Astrocyte (in vitro differentiated cells and primary cell): ENCODE measurements around the gene RALGAPB. TPM values are rescaled to one million over a fixed set of nuclear protein-coding genes. Genes with fewer than 3 reads are reported as not detected.
A peak's percentile ranks its signal among the peaks of the same experiment; 100 is the strongest.
"Not testable (repeated sequence)": the region's sequence is repeated elsewhere in the genome, so short reads cannot be mapped to it uniquely, and the experiment has no call there.

Experiments used
- DNase-seq: peaks from one replicate; pipeline ENCODE4 v3.0.0-alpha.2; 2010; ENCODE audit warnings: low read depth
- FAIRE-seq: peaks from 2 replicates; lab custom pipeline; 2011; peaks lifted over from hg19 to GRCh38; lab: Jason Lieb, UNC
- H2AFZ ChIP-seq: 2 replicates; pipeline ENCODE4 v1.6.0; 2012; ENCODE audit warnings: low read depth, low read length, inconsistent platforms
- H3K27ac ChIP-seq: 2 replicates; pipeline ENCODE4 v1.5.1; 2011; ENCODE audit warnings: low read depth, low read length, inconsistent platforms
- H3K27me3 ChIP-seq: 2 replicates; pipeline ENCODE4 v1.6.0; 2011; ENCODE audit warnings: low read length, inconsistent platforms; ENCODE audit not compliant: insufficient read depth
- H3K36me3 ChIP-seq: 2 replicates; pipeline ENCODE4 v1.5.1; 2011; ENCODE audit warnings: low read length, inconsistent platforms; ENCODE audit not compliant: insufficient read depth
- H3K4me1 ChIP-seq: 2 replicates; pipeline ENCODE4 v1.5.1; 2011; ENCODE audit warnings: low read length, inconsistent platforms; ENCODE audit not compliant: insufficient read depth
- H3K4me2 ChIP-seq: 2 replicates; pipeline ENCODE4 v1.6.0; 2012; ENCODE audit warnings: low read length, inconsistent platforms
- H3K4me3 ChIP-seq: 2 replicates; pipeline ENCODE4 v1.5.1; 2011; ENCODE audit warnings: low read depth, mild to moderate bottlenecking, low read length, inconsistent platforms; ENCODE audit not compliant: insufficient read depth
- H3K79me2 ChIP-seq: 2 replicates; pipeline ENCODE4 v1.6.0; 2012; ENCODE audit warnings: mild to moderate bottlenecking, low read length, inconsistent platforms; ENCODE audit not compliant: insufficient read depth
- H3K9ac ChIP-seq: 2 replicates; pipeline ENCODE4 v1.6.0; 2012; ENCODE audit warnings: mild to moderate bottlenecking, low read length, inconsistent platforms
- H3K9me3 ChIP-seq: 2 replicates; pipeline ENCODE4 v1.5.1; 2012; ENCODE audit warnings: low read depth, mild to moderate bottlenecking, low read length, inconsistent platforms; ENCODE audit not compliant: insufficient read depth
- H4K20me1 ChIP-seq: 2 replicates; pipeline ENCODE4 v1.6.0; 2012; ENCODE audit warnings: low read length, inconsistent platforms; ENCODE audit not compliant: insufficient read depth
- H3K27ac Mint-ChIP-seq: one replicate; pipeline ENCODE4 v1.8.0; 2021; ENCODE audit warnings: mild to moderate bottlenecking, mixed read lengths; ENCODE audit not compliant: unreplicated experiment
- H3K27me3 Mint-ChIP-seq: one replicate; pipeline ENCODE4 v1.8.0; 2021; ENCODE audit warnings: low read depth, mixed read lengths; ENCODE audit not compliant: unreplicated experiment
- H3K36me3 Mint-ChIP-seq: one replicate; pipeline ENCODE4 v1.8.0; 2021; ENCODE audit warnings: low read depth, mixed read lengths; ENCODE audit not compliant: unreplicated experiment
- H3K4me1 Mint-ChIP-seq: one replicate; pipeline ENCODE4 v1.8.0; 2021; ENCODE audit warnings: low read depth, mixed read lengths; ENCODE audit not compliant: unreplicated experiment
- H3K4me3 Mint-ChIP-seq: one replicate; pipeline ENCODE4 v1.8.0; 2021; ENCODE audit warnings: mild to moderate bottlenecking, moderate library complexity, mixed read lengths; ENCODE audit not compliant: unreplicated experiment
- H3K9me3 Mint-ChIP-seq: one replicate; pipeline ENCODE4 v1.8.0; 2021; ENCODE audit warnings: mild to moderate bottlenecking, mixed read lengths; ENCODE audit not compliant: unreplicated experiment
- EZH2 ChIP-seq: IDR thresholded peaks from 2 replicates; pipeline ENCODE4 v1.6.1; 2012; ENCODE audit warnings: mild to moderate bottlenecking, low read length, inconsistent platforms; ENCODE audit not compliant: insufficient read depth
- total RNA-seq: library from RNA; stranded (reverse); gene quantifications from 2 replicates; pipeline ENCODE4 v1.2.1, GENCODE V29; 2021
- TF ChIP-seq, protein P1 (sequence below): IDR thresholded peaks from 2 replicates; pipeline ENCODE4 v1.5.1; 2011; ENCODE audit warnings: low read depth, mild to moderate bottlenecking, inconsistent platforms, low read length, moderate library complexity; ENCODE audit not compliant: insufficient read depth

RALGAPB gene
- total RNA-seq, 1 donor from 2014 or later, result 40.2 TPM

DNA sequence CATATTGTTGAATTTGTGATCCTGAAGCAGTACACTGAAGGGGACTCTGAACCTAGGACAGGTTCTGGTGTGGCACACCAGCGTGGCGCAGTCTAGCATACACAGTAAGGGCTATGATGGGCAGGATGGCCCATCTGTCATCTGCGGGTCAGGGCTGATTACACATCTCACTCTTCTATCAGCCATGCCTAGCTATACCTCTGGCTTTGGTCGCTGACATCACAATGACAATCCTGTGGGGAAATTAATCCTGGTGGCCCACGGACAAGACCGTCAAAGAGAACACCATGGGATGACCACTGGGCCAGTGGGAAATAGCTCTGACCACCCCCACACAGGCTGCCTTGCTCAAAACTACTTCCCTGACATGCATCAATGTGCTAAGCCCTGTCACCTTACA lies 40.4 kb upstream of the RALGAPB start:
- H3K4me3 ChIP-seq, result no peak overlapping the region
- H3K36me3 ChIP-seq, result peaks cover 43% of the 10 kb centered on the region
- H3K36me3 Mint-ChIP-seq, result peaks cover 39% of the 10 kb centered on the region
- H3K27me3 ChIP-seq, result no peaks in the 10 kb centered on the region
- no peak for TF ChIP-seq EZH2
- TF ChIP-seq, protein P1, sequence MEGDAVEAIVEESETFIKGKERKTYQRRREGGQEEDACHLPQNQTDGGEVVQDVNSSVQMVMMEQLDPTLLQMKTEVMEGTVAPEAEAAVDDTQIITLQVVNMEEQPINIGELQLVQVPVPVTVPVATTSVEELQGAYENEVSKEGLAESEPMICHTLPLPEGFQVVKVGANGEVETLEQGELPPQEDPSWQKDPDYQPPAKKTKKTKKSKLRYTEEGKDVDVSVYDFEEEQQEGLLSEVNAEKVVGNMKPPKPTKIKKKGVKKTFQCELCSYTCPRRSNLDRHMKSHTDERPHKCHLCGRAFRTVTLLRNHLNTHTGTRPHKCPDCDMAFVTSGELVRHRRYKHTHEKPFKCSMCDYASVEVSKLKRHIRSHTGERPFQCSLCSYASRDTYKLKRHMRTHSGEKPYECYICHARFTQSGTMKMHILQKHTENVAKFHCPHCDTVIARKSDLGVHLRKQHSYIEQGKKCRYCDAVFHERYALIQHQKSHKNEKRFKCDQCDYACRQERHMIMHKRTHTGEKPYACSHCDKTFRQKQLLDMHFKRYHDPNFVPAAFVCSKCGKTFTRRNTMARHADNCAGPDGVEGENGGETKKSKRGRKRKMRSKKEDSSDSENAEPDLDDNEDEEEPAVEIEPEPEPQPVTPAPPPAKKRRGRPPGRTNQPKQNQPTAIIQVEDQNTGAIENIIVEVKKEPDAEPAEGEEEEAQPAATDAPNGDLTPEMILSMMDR, result no peak
- no peak overlapping the region for H3K27ac Mint-ChIP-seq
- H3K9me3 Mint-ChIP-seq, result no peaks in the 10 kb centered on the region
- H3K4me1 Mint-ChIP-seq, result peaks cover 26% of the 10 kb centered on the region
- no peak overlapping the region for H2AFZ ChIP-seq
- no peaks in the 10 kb centered on the region for H3K27me3 Mint-ChIP-seq
- no peak overlapping the region for H3K27ac ChIP-seq
- H4K20me1 ChIP-seq, result peaks cover 68% of the 10 kb centered on the region
- H3K4me3 Mint-ChIP-seq, result peak overlapping the region; percentile 74
- DNase-seq (no peak), FAIRE-seq (no peak)
- H3K4me1 ChIP-seq, result peaks cover 33% of the 10 kb centered on the region
- no peak overlapping the region for H3K9ac ChIP-seq
- no peaks in the 10 kb centered on the region for H3K9me3 ChIP-seq
- H3K4me2 ChIP-seq, result peak overlapping the region; percentile 92
- peaks cover 76% of the 10 kb centered on the region for H3K79me2 ChIP-seq

DNA sequence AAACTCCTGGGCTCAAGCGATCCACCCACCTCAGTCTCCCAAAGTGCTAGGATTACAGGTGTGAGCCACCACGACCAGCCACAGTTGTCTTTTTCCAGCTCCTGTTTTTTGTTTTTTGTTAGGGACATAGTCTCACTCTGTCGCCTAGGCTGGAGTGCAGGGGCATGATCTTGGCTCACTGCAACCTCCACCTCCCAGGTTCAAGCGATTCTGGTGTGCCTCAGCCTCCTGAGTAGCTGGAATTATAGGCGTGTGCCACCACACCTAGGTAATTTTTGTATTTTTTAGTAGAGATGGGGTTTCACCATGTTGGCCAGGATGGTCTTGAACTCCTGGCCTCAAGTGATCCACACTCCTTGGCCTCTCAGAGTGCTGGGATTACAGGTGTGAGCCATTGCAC lies 39.8 kb upstream of the RALGAPB start:
- H2AFZ ChIP-seq, H3K9me3 ChIP-seq, H3K27me3 ChIP-seq, H3K9me3 Mint-ChIP-seq, FAIRE-seq, H3K27ac ChIP-seq, DNase-seq, H3K27ac Mint-ChIP-seq, H3K27me3 Mint-ChIP-seq: not testable (repeated sequence)
- H3K36me3 ChIP-seq, result peaks cover 38% of the 10 kb centered on the region
- peak overlapping the region; percentile 92 for H3K4me2 ChIP-seq
- peak overlapping the region; percentile 90 for H3K4me3 ChIP-seq
- H3K79me2 ChIP-seq, result peaks cover 70% of the 10 kb centered on the region
- H4K20me1 ChIP-seq, result peaks cover 63% of the 10 kb centered on the region
- Mint-ChIP-seq H3K36me3 (peaks cover 34% of the 10 kb centered on the region), H3K4me1 (peaks cover 22% of the 10 kb centered on the region), H3K4me3 (peak overlapping the region; percentile 91)
- peaks cover 30% of the 10 kb centered on the region for H3K4me1 ChIP-seq
- H3K9ac ChIP-seq, result peak overlapping the region; percentile 95

DNA sequence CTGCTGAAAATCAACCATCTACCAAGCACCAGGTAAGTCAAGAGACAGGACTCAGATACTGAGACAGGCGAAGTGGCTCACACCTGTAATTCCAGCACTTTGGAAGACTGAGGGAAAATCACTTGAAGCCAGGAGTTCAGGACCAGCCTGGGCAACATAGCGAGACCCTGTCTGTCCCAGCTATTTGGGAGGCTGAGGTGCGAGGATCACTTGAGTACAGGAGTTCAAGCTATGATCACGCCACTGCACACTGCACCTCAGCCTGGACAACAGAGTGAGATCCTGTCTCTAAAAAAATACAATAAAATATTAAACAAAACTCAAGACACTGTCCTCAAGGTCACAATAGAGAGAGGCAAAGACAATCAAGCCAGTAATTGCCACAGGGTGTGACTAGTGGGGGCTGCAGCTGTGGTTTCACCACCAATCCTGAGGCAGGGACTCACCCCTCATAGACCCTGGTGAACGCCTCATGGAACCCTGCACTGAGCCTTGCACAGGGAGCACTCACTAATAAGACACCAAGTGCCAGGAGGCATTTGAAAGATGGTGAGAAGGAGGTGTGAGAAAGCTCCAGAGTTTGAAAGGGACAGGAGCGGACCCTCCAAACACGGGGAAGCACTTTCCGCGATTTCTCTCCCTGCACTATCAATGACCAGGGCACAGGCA lies 39.2 kb upstream of the RALGAPB start:
- Histone ChIP-seq H3K27ac (peak overlapping the region; percentile 93), H4K20me1 (peaks cover 57% of the 10 kb centered on the region), H3K79me2 (peaks cover 65% of the 10 kb centered on the region), H2AFZ (no peak overlapping the region), H3K9ac (peak overlapping the region; percentile 95), H3K9me3 (no peaks in the 10 kb centered on the region), H3K27me3 (no peaks in the 10 kb centered on the region), H3K4me2 (peak overlapping the region; percentile 92), H3K4me1 (peaks cover 30% of the 10 kb centered on the region), H3K4me3 (peak overlapping the region; percentile 90), H3K36me3 (peaks cover 33% of the 10 kb centered on the region)
- Mint-ChIP-seq H3K4me1 (peaks cover 22% of the 10 kb centered on the region), H3K36me3 (peaks cover 32% of the 10 kb centered on the region), H3K4me3 (peak overlapping the region; percentile 91), H3K27ac (peak overlapping the region; percentile 90), H3K9me3 (no peaks in the 10 kb centered on the region), H3K27me3 (peaks cover under 1% of the 10 kb centered on the region)
- no peak for DNase-seq
- no peak for FAIRE-seq
- no peak for TF ChIP-seq EZH2
- TF ChIP-seq, protein P1, result no peak
